HFF-Myc (cell line): Measurements from ENCODE around the gene MTHFSD.

Experiments used
- DNase-seq: peaks from one replicate; pipeline ENCODE4 v3.0.0-alpha.2; 2011; ENCODE audit warnings: low read depth; ENCODE audit errors: extremely low read depth
- H3K4me3 ChIP-seq: replicated peaks from 2 replicates; pipeline ENCODE4 v1.5.1; 2011; ENCODE audit warnings: low read depth, mild to moderate bottlenecking, control low read depth, low read length
- TF ChIP-seq, protein P1 (sequence below): IDR thresholded peaks from 2 replicates; pipeline ENCODE4 v1.5.1; 2012; ENCODE audit warnings: mild to moderate bottlenecking, low read depth, low read length, control low read depth; ENCODE audit errors: missing control alignments

MTHFSD gene

DNA sequence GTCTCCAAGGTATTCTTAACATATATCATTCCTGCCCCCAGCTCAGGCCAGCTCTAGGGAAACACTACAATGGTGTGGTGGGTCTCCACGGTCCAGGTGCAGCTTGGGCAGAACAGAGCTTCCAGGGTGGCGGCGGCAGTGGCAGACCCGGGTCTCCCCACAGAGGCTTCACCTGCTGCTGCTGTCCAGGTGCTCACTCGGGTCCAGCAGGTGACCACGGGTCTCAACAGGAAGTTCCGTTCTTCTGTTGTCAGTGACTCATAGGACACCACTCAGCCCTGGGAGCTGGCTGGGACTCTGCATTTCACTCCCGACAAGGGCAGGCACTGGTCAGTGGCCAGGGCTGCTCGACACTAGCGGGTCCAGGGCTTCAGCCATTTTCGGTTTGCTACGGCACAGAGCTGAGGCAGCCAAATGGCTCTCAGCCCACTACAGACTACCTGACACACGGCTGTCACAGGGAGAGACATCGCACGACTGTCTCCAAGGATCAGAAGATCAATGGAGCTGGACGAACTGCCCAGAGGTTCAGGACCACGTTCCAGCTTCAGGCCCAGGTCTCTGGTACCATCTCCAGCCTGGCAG lies 16.7 kb downstream of the MTHFSD start:
- no peak overlapping the region for H3K4me3 ChIP-seq
- DNase-seq: no peak
- TF ChIP-seq, protein P1, sequence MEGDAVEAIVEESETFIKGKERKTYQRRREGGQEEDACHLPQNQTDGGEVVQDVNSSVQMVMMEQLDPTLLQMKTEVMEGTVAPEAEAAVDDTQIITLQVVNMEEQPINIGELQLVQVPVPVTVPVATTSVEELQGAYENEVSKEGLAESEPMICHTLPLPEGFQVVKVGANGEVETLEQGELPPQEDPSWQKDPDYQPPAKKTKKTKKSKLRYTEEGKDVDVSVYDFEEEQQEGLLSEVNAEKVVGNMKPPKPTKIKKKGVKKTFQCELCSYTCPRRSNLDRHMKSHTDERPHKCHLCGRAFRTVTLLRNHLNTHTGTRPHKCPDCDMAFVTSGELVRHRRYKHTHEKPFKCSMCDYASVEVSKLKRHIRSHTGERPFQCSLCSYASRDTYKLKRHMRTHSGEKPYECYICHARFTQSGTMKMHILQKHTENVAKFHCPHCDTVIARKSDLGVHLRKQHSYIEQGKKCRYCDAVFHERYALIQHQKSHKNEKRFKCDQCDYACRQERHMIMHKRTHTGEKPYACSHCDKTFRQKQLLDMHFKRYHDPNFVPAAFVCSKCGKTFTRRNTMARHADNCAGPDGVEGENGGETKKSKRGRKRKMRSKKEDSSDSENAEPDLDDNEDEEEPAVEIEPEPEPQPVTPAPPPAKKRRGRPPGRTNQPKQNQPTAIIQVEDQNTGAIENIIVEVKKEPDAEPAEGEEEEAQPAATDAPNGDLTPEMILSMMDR: no peak

DNA sequence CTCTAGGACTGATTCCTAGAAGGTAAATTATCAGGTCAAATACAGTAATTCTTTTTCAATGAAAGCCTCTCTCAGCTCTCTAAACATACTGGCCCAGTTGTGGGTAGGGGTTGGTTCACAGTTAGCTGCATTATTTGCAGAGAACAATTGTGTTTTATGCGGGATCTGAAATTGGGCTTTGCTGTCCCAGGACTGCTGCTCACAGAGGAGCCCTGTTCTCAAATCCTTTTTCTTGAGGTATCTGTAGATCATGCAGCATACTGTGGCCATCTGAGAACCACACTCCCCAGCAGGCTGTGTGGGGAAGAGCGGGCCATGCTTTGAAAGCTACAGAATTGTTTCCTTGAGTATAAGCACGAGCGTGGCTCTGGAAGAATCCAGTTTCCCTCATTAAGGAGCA lies 17.5 kb downstream of the MTHFSD start:
- TF ChIP-seq, protein P1: no peak
- H3K4me3 ChIP-seq: no peak overlapping the region
- DNase-seq: no peak

DNA sequence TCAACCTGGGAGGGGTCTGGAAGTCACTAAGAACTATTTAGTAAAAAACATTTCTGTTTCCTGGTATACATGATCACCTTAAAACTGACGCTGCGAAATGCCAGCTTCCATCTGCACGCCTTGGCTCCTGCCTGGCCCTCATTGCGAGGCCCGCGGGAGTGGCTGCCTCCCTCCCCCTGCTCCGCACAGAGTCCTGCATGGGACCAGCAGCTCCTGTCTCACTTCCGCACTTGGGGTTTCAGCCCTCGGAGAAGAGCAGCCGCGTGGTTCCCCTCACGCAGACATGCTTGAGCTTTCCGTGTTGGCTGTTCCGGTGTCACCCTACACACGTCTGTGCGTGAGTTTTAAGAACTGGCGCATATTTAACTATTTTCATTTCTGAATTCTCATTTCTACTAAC lies 18.4 kb downstream of the MTHFSD start:
- H3K4me3 ChIP-seq: no peak overlapping the region
- TF ChIP-seq, protein P1: no peak
- DNase-seq: no peak

DNA sequence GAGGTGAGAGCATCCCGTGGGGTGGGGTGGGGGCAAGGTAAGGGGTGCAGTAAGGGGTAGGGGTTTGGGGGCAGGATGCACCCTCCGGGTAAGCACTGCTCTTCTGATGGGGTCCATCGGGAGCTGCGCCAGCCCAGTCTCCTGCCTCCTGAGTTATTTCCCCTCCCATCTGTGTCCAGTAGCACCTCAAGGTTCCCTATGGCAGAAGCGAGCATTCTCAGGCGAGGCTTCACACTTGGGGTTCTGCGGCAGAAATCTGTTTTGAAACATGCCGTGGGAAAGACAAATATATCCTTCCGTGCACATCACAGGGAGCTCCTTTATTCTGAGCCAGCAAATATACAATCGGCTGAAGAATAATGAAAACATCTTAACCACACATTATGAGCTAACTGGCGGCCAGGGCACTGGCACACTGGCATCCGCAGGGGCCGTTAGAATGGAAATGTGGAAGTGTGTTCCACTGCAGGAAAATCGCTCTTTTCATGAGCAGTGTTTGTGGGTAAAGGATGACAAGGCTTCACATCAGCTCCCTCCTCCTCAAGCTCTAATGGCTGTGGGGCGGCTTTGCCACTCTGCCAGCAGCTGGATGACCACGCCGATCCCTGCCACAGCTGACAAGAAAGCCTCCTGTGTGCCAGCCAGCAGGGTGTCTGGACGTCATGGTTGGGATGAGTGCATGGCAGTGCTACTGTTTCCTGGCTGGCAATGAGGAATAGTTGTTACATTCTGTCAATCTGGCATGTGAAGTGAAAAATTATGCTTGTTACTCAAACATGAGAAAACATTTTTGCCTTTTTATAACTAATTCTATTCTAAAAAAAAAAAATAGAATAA lies 20.0 kb downstream of the MTHFSD start:
- no peak overlapping the region for H3K4me3 ChIP-seq
- no peak for DNase-seq
- TF ChIP-seq, protein P1: no peak

DNA sequence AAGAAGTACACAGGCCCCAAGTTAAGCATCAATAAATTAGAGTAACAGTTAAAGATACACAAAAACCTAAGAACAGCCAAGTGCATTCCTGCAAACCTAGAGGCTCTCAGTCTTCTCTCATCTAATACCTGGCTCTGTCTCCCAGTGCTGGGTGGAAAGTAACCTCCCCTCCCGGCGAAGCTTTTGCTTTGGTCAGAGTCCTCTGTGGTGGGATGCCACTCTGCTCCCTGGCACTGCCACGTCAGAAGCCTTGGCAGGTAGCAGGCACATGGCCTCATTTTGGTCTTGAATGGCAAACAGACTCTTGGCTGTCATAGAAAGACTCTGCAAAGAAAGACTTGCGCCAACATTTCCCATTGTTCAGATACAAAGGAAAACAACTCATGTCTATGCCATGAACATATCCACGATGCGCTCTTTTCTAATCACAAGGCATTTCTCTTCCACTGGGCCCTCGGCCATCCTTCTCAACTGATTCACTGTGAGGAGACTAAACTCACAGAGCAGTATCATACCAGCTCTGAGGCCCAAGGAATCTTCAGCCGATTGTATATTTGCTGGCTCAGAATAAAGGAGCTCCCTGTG lies 21.2 kb downstream of the MTHFSD start:
- H3K4me3 ChIP-seq: no peak overlapping the region
- TF ChIP-seq, protein P1: no peak
- DNase-seq: no peak

DNA sequence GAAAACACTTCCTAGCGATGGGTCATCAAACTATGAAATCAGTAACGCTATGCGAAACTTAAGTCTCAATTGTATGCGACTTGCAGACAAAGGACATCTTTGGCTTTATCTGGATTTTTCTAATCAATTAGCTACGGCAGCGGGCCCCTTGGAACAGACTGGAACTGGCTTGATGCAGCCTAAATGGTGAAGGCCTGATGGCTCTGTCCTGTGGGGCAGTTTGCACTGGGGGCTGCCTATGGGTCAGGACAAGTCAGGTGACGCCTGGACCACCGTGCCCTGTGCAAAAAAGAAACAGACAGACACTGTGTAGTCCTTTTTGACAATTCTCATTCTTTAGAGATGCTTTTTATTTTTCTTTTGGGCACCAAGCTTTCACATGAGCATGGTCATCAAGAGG lies 22.0 kb downstream of the MTHFSD start:
- TF ChIP-seq, protein P1: no peak
- no peak overlapping the region for H3K4me3 ChIP-seq
- DNase-seq: no peak

DNA sequence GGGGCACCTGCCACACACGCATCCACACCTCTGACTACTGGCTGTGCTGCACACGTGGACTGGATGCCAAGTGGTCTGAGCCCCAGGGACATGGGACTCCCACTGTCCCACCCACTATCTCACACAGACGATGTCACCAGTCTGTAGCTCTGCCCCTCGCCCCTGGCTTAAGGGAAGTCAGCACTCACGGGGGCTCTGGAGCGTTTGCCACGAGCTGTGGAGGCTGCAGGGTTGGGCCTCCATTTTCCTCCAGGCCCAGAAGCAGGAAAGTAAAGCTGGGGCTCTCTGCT lies 22.6 kb downstream of the MTHFSD start:
- no peak overlapping the region for H3K4me3 ChIP-seq
- TF ChIP-seq, protein P1: no peak
- DNase-seq: no peak
